ENCODE data around the gene BICRAL. TPM values are rescaled to one million over a fixed set of nuclear protein-coding genes. Genes with fewer than 3 reads are reported as not detected.

Gene BICRAL
- total RNA-seq, 1 donor from 2014 or later = 11.6 TPM

DNA sequence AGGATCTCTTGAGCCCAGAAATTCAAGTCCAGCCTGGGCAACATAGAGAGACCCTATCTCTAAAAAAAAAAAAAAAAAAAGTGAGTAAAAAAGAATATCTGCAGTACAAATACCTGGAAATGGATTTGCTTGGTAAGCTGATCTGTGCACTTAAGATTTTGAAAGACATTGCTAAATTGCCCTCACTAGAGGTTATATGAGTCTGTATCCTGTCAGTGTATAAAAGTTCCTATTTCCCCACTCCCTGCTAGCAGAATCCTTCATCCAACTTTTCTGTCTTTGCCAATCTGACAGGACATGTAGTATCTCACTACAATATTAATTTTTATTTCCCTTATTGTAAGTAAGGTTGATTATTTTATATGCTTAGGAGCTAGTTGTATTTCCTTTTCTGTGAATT lies 36.1 kb downstream of the BICRAL start:
- DNase-seq (ENCODE audit: missing footprints) = no peak
- no peak for ATAC-seq
- intact Hi-C loops (cut with DNase I) = no loop called here

DNA sequence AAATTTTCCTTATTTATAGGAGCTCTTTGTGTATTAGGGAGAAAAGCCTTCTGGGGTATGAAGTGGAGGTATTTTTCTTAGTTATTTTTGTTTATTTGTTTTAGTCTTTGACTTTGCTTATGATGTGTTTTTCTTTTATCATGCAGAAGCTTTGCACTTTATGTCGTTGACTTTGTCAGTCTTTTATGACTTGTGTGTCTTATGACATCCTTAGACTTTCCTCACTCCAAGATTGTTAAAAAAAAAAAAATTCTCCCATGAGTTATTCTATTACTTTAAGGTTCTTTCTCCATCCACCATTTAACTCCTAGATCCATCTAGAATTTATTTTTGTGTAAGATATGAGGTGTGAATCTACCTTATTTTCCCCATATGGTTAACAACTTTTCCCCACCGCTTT lies 36.6 kb downstream of the BICRAL start:
- no peak for ATAC-seq
- no peak for DNase-seq (ENCODE audit: missing footprints)
- intact Hi-C loops (cut with DNase I) = no loop called here

DNA sequence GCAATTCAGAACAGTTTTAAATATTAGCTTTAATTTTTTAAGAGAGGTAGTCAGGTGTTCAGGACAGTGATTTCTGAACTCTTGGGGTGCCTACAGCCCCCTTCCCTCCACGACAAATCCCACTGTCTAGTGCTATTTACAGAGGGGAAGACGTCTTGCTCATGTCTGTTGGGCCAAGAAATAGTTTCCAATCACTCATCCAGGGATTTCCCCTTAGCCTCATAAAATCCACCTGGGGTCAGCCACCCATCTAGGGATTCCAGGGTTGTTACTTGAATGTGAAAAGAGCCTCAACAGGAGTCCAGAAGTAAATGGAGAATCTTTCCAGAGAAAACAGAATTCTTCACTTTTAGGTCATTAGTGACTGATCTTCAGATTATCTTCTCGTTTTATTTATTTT lies 37.0 kb downstream of the BICRAL start:
- ATAC-seq (no peak), DNase-seq (ENCODE audit: missing footprints) (no peak)
- intact Hi-C loops (cut with DNase I) = no loop called here

DNA sequence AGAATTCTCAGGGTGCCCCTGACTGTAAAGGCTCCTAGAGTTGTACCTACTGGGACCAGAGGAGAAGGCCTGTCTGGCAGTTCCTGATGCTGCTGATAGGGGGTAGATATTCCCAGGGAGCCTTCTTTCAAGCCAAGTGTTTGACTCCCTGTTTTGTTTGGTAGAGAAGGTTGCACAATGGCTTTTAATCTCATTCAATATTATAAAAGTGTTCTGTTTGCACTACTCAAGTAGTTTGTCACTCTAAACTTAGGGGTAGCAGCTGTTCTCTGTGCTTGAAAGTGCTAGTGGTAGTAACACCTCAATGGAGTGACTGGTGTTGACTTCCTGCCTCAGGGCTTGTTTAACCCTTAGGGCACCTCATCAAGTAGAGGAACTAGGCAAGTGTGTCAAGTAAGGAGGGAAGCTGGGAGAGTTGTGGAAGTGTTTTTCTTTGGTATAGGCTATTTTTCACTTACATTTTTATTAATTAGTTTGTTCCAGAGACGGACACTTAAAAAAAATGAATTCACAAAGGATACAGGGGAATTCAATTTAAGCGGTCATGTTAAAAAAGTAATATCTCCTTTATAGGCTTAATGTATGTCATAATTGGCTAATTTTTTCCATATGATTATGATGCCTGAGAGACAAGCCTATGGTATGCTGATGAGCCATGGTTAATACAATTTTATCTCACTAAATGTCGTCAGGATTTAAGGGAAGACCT lies 38.1 kb downstream of the BICRAL start:
- intact Hi-C loops (cut with DNase I) = no loop called here
- ATAC-seq (peak; percentile 63), DNase-seq (ENCODE audit: missing footprints) (no peak)

DNA sequence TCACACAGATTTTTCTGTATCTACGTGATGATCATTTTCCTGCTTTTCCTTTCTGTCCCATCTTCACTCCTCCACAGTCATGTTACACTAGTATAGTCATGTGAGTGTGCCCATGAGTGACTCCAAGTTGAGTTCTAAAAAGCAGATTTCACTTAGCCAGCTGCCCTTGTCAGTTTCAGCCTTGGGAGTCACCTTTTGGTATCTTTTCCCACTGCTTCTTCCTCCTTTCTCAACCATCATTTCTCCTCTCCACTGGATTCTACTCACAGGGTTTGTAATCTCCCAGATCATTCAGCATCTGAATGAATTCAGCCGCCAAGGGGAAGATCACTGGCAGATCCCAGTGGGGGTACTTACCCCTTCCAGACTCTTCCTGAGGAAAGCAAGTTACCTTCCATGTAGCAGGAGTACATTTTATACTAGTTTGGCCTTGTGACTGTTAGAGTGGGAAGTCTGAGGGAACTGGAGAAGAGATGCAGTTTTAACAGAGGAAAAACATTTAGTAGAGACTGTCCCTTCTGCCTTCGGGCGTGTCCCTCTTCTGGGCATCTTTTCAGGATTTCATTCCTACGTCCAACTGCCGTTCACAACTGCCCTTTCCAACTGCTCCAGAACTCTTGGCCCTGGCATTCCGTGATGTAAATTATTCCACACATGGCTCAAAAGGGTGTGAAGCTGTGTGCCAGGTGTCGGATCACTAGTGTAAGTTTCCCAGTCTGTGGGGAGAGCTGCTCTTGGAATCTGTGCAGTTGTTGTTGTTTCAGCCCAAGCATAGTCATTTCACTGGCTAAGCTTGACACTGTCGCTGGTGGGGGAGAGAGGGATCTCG lies 38.9 kb downstream of the BICRAL start:
- intact Hi-C loops (cut with DNase I) = no loop called here
- ATAC-seq = peak; percentile 71
- no peak for DNase-seq (ENCODE audit: missing footprints)

DNA sequence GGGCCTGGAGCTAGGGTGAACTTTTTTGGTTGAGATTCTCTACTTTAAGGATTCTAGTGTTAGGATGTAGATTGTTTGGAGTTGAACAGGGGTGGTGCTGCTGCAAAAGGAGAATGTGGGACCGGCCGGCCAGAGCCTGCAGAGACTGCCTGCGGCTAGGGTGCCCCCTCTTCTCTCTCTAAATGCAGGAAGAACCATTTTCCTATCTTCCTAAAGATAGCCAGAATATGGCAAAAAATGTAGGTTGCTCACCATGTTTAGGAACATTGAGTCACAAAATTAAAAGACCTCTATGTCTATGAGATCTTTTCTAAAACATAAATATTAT lies 39.5 kb downstream of the BICRAL start:
- DNase-seq (ENCODE audit: missing footprints) (no peak), ATAC-seq (no peak)
- intact Hi-C loops (cut with DNase I) = no loop called here

DNA sequence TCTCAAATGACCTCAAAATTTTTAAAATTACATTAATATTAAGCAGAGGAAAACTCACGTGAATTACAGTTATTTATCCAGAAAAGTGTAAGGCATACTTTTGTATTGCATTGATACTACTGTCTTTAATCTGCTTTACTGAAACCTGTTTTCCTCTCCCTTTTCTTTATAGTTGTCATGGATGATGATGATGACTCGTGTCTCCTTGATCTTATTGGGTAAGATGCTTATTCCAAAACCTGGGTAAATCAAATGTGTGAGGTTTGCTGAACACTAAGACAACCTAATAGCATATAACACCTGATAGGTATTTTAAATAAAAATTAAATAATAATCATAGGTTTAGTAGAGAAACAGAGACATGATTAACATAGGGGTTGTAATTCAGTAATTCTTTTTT lies 40.0 kb downstream of the BICRAL start:
- ATAC-seq = no peak
- DNase-seq (ENCODE audit: missing footprints) = no peak
- intact Hi-C loops (cut with DNase I) = no loop called here

DNA sequence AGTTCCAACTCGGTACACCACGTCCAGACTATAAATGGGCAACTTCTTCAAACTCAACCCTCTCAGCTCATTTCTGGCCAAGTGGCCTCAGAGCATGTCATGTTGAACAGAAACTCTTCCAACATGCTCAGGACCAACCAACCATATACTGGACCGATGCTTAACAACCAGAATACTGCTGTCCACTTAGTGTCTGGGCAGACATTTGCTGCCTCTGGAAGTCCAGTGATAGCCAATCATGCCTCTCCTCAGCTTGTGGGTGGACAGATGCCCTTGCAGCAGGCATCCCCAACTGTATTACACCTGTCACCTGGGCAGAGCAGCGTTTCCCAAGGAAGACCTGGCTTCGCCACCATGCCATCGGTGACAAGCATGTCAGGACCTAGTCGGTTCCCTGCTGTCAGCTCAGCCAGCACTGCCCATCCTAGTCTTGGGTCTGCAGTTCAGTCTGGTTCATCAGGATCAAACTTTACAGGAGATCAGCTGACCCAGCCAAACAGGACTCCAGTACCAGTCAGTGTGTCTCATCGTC lies 47.8 kb downstream of the BICRAL start:
- DNase-seq (ENCODE audit: missing footprints) = no peak
- intact Hi-C loops (cut with DNase I) = no loop called here
- no peak for ATAC-seq

DNA sequence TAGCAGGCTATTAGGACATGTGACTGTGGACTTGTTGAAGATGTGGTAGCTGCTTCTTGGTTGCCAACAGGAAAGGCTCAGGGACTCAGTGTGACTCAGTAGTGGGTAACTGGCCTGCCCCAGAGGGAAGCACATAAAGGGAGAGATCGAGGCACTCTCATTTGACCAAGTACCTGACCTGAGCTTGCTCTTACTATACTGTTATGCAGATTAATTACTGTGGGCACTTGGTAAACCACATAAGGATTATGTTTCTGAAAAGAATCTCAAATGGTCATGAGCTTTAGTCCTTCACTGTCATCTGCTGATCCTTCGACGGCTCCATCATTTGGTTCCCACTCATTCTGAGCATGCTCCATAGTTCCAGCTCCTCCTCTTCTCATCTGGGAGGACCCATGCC lies 49.4 kb downstream of the BICRAL start:
- DNase-seq (ENCODE audit: missing footprints) (no peak), ATAC-seq (no peak)
- intact Hi-C loops (cut with DNase I) = no loop called here

DNA sequence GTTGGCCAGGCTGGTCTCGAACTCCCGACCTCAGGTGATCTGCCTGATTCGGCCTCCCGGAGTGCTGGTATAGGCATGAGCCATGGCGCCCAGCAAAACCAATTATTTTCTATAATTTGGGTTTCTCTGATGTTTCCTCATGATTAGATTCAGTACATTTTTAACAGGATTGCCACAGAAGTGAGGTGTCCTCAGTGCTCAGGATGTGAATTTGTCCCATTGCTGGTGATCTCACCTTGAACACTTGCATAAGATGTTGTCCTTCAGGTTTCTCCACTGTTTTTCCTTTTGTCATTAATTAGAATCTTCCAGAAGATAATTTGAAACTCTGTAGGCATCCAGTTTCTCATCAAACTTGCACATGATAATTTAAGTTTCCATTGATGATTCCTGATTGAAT lies 52.2 kb downstream of the BICRAL start:
- intact Hi-C loops (cut with DNase I) = no loop called here
- DNase-seq (ENCODE audit: missing footprints) (no peak), ATAC-seq (no peak)

DNA sequence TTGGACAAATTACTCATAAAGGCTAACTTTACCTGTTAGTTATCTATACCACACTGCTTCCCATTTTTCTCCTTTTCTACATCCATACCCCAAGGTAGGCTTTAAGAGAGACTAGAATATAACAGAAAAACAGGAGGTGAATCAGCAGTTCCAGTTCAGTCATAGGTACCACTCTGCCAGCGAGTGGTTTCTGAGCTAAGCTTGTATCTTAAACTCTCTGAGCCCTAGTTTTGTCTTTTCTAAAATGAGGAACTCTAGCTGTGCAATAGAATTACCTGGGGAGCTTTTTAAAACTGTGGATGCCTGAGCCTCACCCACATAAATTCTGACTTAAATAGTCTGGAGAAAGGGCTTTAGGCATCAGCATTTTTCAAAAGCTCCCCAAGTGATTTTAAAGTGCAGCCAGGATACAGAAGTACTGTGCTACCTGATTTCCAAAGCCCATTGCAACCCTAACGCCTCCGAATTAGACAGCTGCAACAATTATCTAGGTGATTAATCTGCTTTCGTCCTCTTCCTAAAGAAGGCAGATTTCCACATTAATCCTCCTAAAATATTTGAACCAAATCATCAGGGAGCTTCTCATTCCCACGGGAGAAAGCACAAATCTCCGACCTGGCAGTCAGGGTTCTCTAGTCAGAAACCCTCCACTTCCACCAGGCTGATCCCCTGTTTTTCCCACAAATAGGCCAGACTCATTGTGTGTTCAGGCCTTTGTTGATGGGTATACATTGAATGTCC lies 60.2 kb downstream of the BICRAL start:
- ATAC-seq = no peak
- DNase-seq (ENCODE audit: missing footprints) = no peak
- intact Hi-C loops (cut with DNase I) = no loop called here

DNA sequence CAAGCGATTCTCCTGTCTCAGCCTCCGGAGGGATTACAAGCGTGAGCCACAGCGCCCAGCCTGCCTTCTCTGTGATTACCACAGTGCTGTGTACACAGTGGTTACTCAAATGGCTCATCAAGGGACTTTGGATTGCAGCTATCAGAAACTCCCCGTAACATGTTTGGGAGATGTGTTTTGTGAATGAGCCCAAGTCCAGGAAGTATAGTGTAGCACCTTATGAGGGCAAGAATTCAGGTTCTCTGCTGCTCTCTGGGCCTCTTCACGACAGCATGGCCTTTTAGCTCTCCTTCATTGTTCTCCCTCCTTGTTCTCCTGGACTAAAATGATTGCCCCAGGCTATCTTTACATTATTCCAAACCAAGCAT lies 63.5 kb downstream of the BICRAL start:
- ATAC-seq (no peak), DNase-seq (ENCODE audit: missing footprints) (no peak)
- intact Hi-C loops (cut with DNase I) = no loop called here

DNA sequence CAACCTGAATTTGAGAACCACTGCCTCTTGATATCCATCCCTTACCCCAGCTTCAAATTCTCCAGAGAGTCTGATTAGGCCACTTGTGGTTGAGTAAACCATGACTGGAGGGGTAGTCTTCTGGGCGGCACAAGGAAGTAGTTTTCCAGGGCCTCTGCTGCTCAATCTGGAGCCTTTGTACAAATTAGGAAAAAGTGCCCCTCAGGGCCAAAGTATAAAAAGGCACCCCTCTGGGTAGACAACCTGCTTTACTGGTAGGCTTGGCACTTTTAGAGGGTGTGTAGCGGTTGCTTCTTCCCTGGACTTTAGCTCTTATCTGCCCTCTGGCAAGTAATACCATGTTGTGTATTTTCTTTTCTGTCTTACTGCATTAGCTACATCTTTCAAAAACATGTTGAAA lies 64.7 kb downstream of the BICRAL start:
- ATAC-seq = no peak
- intact Hi-C loops (cut with DNase I) = no loop called here
- no peak for DNase-seq (ENCODE audit: missing footprints)

DNA sequence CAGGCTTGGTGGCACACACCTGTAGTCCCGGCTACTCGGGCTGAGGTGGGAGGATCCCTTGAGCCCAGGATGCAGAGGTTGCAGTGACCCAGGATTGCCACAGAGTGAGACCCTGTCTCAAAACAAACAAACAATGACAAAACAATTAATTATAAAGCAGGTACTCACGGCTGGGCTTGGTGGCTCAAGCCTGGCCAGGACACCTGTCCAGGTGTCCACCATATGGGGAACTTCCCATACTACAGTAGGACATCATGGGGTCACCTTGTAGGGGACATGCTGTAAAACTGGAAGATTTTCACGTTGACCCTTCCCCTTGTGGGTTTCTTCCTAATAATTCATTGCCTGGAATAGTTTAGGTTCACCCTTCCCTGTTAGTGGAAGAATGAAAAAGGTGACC lies 66.8 kb downstream of the BICRAL start:
- no peak for DNase-seq (ENCODE audit: missing footprints)
- intact Hi-C loops (cut with DNase I) = no loop called here
- ATAC-seq = no peak

DNA sequence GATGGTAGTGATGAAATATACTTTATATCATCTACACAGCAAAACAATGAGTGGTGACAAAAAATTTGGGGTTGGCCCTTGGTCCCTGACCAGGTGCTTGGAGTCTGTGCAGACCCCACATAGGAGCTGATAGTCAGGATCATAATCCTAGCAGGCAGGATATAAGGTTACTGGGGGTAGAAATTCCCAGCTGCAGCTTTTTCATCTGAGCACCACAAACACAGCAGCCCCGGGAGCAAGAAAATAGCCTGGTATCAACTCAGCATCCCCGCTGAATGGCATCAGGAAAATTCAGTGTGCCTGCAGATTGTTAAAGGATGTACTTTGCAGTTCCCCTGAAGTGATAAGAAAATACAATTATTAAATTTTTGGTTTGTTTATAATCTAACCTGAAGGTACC lies 69.7 kb downstream of the BICRAL start:
- no peak for ATAC-seq
- no peak for DNase-seq (ENCODE audit: missing footprints)
- intact Hi-C loops (cut with DNase I) = no loop called here

DNA sequence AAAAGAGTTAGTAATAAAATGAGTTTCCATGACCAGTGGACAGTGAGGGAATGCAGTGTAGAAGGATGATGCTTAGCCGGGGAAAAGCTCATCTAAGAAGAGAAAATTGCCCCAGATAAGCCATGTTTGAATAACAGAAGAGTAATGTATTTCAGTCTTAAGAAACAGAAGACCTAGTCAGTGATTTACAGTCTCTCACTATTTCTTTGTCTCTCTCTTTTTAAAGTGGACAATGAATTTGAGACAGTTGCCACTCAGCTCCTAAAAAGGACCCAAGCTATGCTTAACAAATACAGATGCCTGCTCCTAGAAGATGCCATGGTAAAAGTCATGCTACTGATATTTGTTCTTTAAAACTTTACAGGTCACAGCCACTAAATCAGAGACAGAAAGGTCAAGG lies 78.2 kb downstream of the BICRAL start:
- ATAC-seq (no peak), DNase-seq (ENCODE audit: missing footprints) (no peak)
- intact Hi-C loops (cut with DNase I) = no loop called here

DNA sequence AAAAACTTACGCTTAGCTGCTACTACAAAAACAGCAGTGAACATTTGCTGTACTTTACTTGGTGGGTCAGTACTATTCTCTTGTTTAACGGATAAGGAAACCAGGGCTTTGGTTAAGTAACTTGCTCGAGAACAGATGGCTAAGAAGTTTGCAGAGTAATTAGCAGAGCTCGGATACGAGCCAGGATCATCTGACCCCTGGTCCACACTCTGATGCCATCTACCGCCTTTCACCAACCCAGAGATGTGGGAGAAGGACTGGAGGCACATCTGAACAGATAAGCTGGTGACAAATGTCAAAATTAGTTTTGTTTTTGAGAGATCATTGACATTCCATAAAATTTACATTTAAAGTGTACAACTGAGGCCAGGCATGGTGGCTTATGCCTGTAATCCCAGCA lies 78.6 kb downstream of the BICRAL start:
- ATAC-seq (no peak), DNase-seq (ENCODE audit: missing footprints) (no peak)
- intact Hi-C loops (cut with DNase I) = no loop called here

DNA sequence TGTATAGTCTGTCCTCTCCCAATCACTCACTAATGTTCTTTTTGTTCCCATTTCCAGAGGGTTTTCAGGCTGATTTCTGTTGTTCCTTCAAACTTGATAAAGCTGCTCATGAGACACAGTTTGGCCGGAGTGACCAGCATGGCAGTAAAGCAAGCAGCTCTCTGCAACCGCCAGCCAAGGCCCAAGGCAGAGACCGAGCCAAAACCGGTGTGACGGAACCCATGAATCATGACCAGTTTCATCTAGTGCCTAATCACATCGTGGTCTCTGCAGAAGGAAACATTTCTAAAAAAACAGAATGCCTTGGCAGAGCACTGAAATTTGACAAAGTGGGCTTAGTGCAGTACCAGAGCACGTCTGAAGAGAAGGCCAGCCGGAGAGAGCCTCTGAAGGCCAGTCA lies 82.8 kb downstream of the BICRAL start:
- DNase-seq (ENCODE audit: missing footprints) (no peak), ATAC-seq (no peak)
- intact Hi-C loops (cut with DNase I) = no loop called here

DNA sequence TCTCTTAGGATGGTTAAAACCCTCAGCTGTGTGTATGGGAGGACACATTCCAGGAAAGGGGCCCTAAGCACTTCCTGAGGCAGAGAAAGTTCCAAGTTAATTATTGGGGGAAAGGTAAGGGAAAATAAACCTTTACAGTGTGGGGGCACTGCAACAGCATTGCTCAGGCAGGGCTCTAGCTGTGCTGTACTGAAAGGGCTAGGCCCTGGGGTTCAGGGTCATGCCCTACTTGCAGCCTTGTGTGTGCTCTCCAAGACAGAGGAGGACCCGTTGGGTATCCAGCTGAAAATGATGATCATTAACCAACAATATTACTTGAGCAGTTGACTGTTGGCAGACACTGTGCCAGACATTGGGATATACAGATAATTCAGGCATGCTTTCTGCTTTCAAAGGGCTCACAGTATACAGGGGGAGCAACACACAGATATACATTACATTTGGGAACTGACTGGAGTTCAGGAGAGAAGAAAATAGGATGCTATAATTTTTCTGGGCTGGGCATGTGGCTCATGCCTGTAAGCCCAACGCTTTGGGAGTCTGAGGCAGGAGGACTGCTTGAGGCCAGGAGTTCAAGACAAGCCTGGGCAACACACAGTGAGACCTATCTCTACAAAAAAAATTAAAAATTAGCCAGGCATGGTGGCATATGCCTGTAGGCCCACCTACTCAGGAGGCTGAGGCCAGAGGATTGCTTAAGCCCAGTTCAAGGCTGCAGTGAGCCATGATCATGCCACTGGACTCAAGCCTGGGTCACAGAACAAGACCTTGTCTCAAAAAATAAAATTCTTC lies 88.5 kb downstream of the BICRAL start:
- DNase-seq (ENCODE audit: missing footprints) (no peak), ATAC-seq (no peak)
- intact Hi-C loops (cut with DNase I) = no loop called here
